H1 (cell line): Measurements from ENCODE around the gene RNF41. TPM values are rescaled to one million over a fixed set of nuclear protein-coding genes. Genes with fewer than 3 reads are reported as not detected.

ENCODE experiments used
- CTCF ChIA-PET: fragments of 300-600 bp; sonication (Branson Sonifier 250); formaldehyde crosslinking; loops from one replicate; lab custom pipeline; 2021; ENCODE audit not compliant: partially characterized antibody; lab: Charles Lee
- POLR2A ChIA-PET: fragments of 300-600 bp; sonication (Branson Sonifier 250); formaldehyde crosslinking; loops from one replicate; lab custom pipeline; 2021; ENCODE audit warnings: inconsistent platforms; ENCODE audit not compliant: partially characterized antibody; lab: Charles Lee
- DNase-seq, 2 experiments: peaks; one replicate each; pipeline versions ENCODE4 v3.0.0 to v3.0.0-alpha.2; 2010 to 2022; ENCODE audit warnings: low spot score in 2 of 2, low read depth in 1 of 2, mixed read lengths in 1 of 2
- FAIRE-seq: peaks from 2 replicates; lab custom pipeline; 2011; peaks lifted over from hg19 to GRCh38; lab: Jason Lieb, UNC
- H2AFZ ChIP-seq: 2 replicates; pipeline ENCODE4 v1.8.1; 2012; ENCODE audit warnings: low read length, inconsistent platforms
- H2AK5ac ChIP-seq: 2 replicates; pipeline ENCODE4 v1.6.1; 2013; ENCODE audit warnings: low read depth, low read length
- H2BK120ac ChIP-seq: replicated peaks from 2 replicates; pipeline ENCODE3; 2013; ENCODE audit warnings: low read depth, low read length, inconsistent platforms
- H2BK12ac ChIP-seq: 2 replicates; pipeline ENCODE4 v1.6.1; 2013; ENCODE audit warnings: low read depth, low read length
- H2BK15ac ChIP-seq: 2 replicates; pipeline ENCODE4 v1.6.1; 2013; ENCODE audit warnings: low read length
- H2BK20ac ChIP-seq: 2 replicates; pipeline ENCODE4 v1.6.1; 2013; ENCODE audit warnings: low read length
- H2BK5ac ChIP-seq: 2 replicates; pipeline ENCODE4 v1.6.1; 2013; ENCODE audit warnings: low read depth, low read length
- H3K14ac ChIP-seq: 2 replicates; pipeline ENCODE4 v1.6.1; 2013; ENCODE audit warnings: inconsistent platforms; ENCODE audit not compliant: insufficient read length
- H3K18ac ChIP-seq: 2 replicates; pipeline ENCODE4 v1.6.1; 2013; ENCODE audit warnings: low read length; ENCODE audit errors: extremely low read depth
- H3K23ac ChIP-seq: 2 replicates; pipeline ENCODE4 v1.6.1; 2013; ENCODE audit warnings: inconsistent platforms; ENCODE audit not compliant: insufficient read length
- H3K23me2 ChIP-seq: 2 replicates; pipeline ENCODE4 v1.6.1; 2013; ENCODE audit warnings: low read depth, low read length
- H3K27ac ChIP-seq: 2 replicates; pipeline ENCODE4 v1.6.1; 2011; ENCODE audit warnings: low read depth, low read length, inconsistent platforms
- H3K27me3 ChIP-seq, 4 experiments: replicated peaks in 1 of 4; 1 replicate in 1 of 4; 2 replicates in 3 of 4; pipeline versions ENCODE4 v1.6.1 to v1.8.1; 2011 to 2013; ENCODE audit warnings: low read length in 3 of 4, mild to moderate bottlenecking in 3 of 4, inconsistent platforms in 2 of 4, mixed read lengths in 2 of 4, moderate library complexity in 1 of 4; ENCODE audit not compliant: control insufficient read depth in 3 of 4, insufficient read depth in 3 of 4; ENCODE audit errors: extremely low read depth in 1 of 4
- H3K36me3 ChIP-seq, 4 experiments: 2 replicates each; pipeline versions ENCODE4 v1.6.1 to v1.8.1; 2011 to 2013; ENCODE audit warnings: mild to moderate bottlenecking in 4 of 4, low read length in 3 of 4, moderate library complexity in 2 of 4, control low read depth in 1 of 4, inconsistent platforms in 1 of 4; ENCODE audit not compliant: insufficient read depth in 4 of 4, control insufficient read depth in 2 of 4
- H3K4ac ChIP-seq: replicated peaks from 2 replicates; pipeline ENCODE3; 2013; ENCODE audit warnings: low read length, low read depth, mixed read lengths, inconsistent platforms; ENCODE audit not compliant: insufficient read length
- H3K4me1 ChIP-seq, 4 experiments: replicated peaks in 1 of 4; 1 replicate in 1 of 4; 2 replicates in 3 of 4; pipeline versions ENCODE4 v1.6.1 to v1.8.1; 2011 to 2013; ENCODE audit warnings: low read length in 3 of 4, inconsistent platforms in 2 of 4, mixed read lengths in 1 of 4; ENCODE audit not compliant: insufficient read depth in 4 of 4, control insufficient read depth in 3 of 4
- H3K4me2 ChIP-seq, 2 experiments: 2 replicates each; pipeline versions ENCODE4 v1.6.1 to v1.8.1; 2011 to 2013; ENCODE audit warnings: low read depth in 2 of 2, low read length in 2 of 2, control low read depth in 1 of 2, inconsistent platforms in 1 of 2, mild to moderate bottlenecking in 1 of 2; ENCODE audit not compliant: insufficient read depth in 1 of 2
- H3K4me3 ChIP-seq, 4 experiments: fragments of 200-600, 300-600 bp in 1 of 4; sonication (generic), shearing (Covaris generic), sonication (Bioruptor Twin) in 1 of 4; 2 replicates each; pipeline versions ENCODE4 v1.5.1 to v1.8.1; 2011 to 2016; ENCODE audit warnings: low read length in 4 of 4, low read depth in 3 of 4, control low read depth in 2 of 4, inconsistent platforms in 2 of 4, mild to moderate bottlenecking in 2 of 4, mixed read lengths in 1 of 4, moderate library complexity in 1 of 4; ENCODE audit not compliant: insufficient read depth in 2 of 4; ENCODE audit errors: extremely low read depth in 1 of 4
- H3K56ac ChIP-seq: replicated peaks from 2 replicates; pipeline ENCODE3; 2013; ENCODE audit warnings: low read depth, mild to moderate bottlenecking, mixed read lengths, low read length, inconsistent platforms; ENCODE audit not compliant: insufficient read length
- H3K79me1 ChIP-seq: 2 replicates; pipeline ENCODE4 v1.6.1; 2013; ENCODE audit warnings: low read depth, low read length, control low read depth
- H3K79me2 ChIP-seq, 2 experiments: 2 replicates each; pipeline versions ENCODE4 v1.6.1 to v1.8.1; 2012 to 2013; ENCODE audit warnings: low read length in 2 of 2, mild to moderate bottlenecking in 2 of 2, inconsistent platforms in 1 of 2; ENCODE audit not compliant: insufficient read depth in 2 of 2, control insufficient read depth in 1 of 2
- H3K9ac ChIP-seq, 4 experiments: replicated peaks in 1 of 4; 1 replicate in 1 of 4; 2 replicates in 3 of 4; pipeline versions ENCODE4 v1.6.1 to v1.8.1; 2011 to 2013; ENCODE audit warnings: low read depth in 3 of 4, low read length in 3 of 4, control low read depth in 2 of 4, mild to moderate bottlenecking in 2 of 4, moderate library complexity in 2 of 4, inconsistent platforms in 1 of 4; ENCODE audit errors: extremely low read depth in 1 of 4
- H3K9me3 ChIP-seq, 2 experiments: 2 replicates each; pipeline versions ENCODE4 v1.6.1 to v1.8.1; 2012 to 2013; ENCODE audit warnings: mild to moderate bottlenecking in 2 of 2, moderate library complexity in 2 of 2, control low read depth in 1 of 2, inconsistent platforms in 1 of 2, low read depth in 1 of 2, low read length in 1 of 2, mixed read lengths in 1 of 2; ENCODE audit not compliant: insufficient read depth in 2 of 2
- H4K20me1 ChIP-seq, 2 experiments: replicated peaks in 1 of 2; 2 replicates each; pipeline versions ENCODE3 to v1.8.1; 2011 to 2013; ENCODE audit warnings: inconsistent platforms in 2 of 2, low read length in 2 of 2, mild to moderate bottlenecking in 1 of 2; ENCODE audit not compliant: insufficient read depth in 2 of 2, control insufficient read depth in 1 of 2
- H4K5ac ChIP-seq: 2 replicates; pipeline ENCODE4 v1.6.1; 2013; ENCODE audit warnings: low read length, low read depth, mixed read lengths, inconsistent platforms; ENCODE audit not compliant: insufficient read length
- H4K8ac ChIP-seq: 2 replicates; pipeline ENCODE4 v1.8.0; 2013; ENCODE audit warnings: mild to moderate bottlenecking, moderate library complexity, low read length, inconsistent platforms; ENCODE audit not compliant: insufficient read depth; ENCODE audit errors: extremely low read depth
- H4K91ac ChIP-seq: replicated peaks from 2 replicates; pipeline ENCODE3; 2013; ENCODE audit warnings: low read length, mixed read lengths, inconsistent platforms; ENCODE audit not compliant: insufficient read length
- CHD1 ChIP-seq: IDR thresholded peaks from 2 replicates; pipeline ENCODE4 v1.6.1; 2012; ENCODE audit warnings: low read depth, low read length, improper control_type of control experiment
- CREB1 ChIP-seq: IDR thresholded peaks from 2 replicates; pipeline ENCODE4 v1.6.1; 2012; ENCODE audit warnings: inconsistent platforms
- CTBP2 ChIP-seq: IDR thresholded peaks from 2 replicates; pipeline ENCODE4 v1.7.0; 2011; ENCODE audit warnings: borderline replicate concordance, mild to moderate bottlenecking, moderate library complexity, mixed read lengths, low read length; ENCODE audit not compliant: insufficient read depth, insufficient read length
- EGR1 ChIP-seq: IDR thresholded peaks from 2 replicates; pipeline ENCODE4 v1.6.1; 2011; ENCODE audit warnings: low read depth, low read length, borderline replicate concordance
- GABPA ChIP-seq: IDR thresholded peaks from 2 replicates; pipeline ENCODE4 v1.6.1; 2011; ENCODE audit warnings: mild to moderate bottlenecking, low read length, moderate library complexity, borderline replicate concordance; ENCODE audit not compliant: insufficient read depth
- KDM1A ChIP-seq: fragments of 200-600, 300-600 bp; sonication (generic); IDR thresholded peaks from 2 replicates; pipeline ENCODE4 v1.7.1; 2016; ENCODE audit warnings: mild to moderate bottlenecking, low read length, borderline replicate concordance
- SIN3A ChIP-seq, 2 experiments: IDR thresholded peaks in 1 of 2; conservative IDR thresholded peaks in 1 of 2; 2 replicates each; pipeline ENCODE4 v1.6.1; 2011 to 2012; ENCODE audit warnings: low read length in 2 of 2, improper control_type of control experiment in 1 of 2, low read depth in 1 of 2, mild to moderate bottlenecking in 1 of 2
- SP2 ChIP-seq: IDR thresholded peaks from 2 replicates; pipeline ENCODE4 v1.6.1; 2012; ENCODE audit warnings: mild to moderate bottlenecking, low read length, inconsistent platforms
- YY1 ChIP-seq: IDR thresholded peaks from 2 replicates; pipeline ENCODE4 v1.6.1; 2011; ENCODE audit warnings: low read depth, mild to moderate bottlenecking, low read length
- WGBS, 2 experiments: shearing (Covaris generic) in 1 of 2; methylation state at CpG; one replicate each; pipeline versions ENCODE4 v1.1.6 to v1.1.7; 2013 to 2015; ENCODE audit warnings: low lambda C conversion rate in 2 of 2, mixed read lengths in 2 of 2, inconsistent platforms in 1 of 2, low coverage in 1 of 2, missing lambda C conversion rate in 1 of 2; ENCODE audit not compliant: insufficient replicate concordance in 2 of 2, insufficient coverage in 1 of 2, insufficient read length in 1 of 2; ENCODE audit errors: extremely low coverage in 1 of 2, missing lambda C conversion rate in 1 of 2; 5-methylcytosine and 5-hydroxymethylcytosine counted together
- polyA plus RNA-seq, 7 experiments: library from polyadenylated mRNA; depleted of rRNA in 3 of 7; stranded (reverse) in 5 of 7; unstranded in 2 of 7; fragments of >200 nt in 5 of 7; fragments of 200-250 nt in 2 of 7; gene quantifications; 1 replicate in 5 of 7; 2 replicates in 1 of 7; 4 replicates in 1 of 7; pipeline versions ENCODE4 v1.2.1 to v1.2.3, GENCODE V29; 2011 to 2013; ENCODE audit warnings: missing spikeins in 2 of 7, mixed read lengths in 2 of 7
- total RNA-seq: library from RNA; stranded (reverse); fragmentation: NEBNext Ultra II Directional; extraction: Animal tissue kit (Norgen Biotek cat#: 25700); gene quantifications from 2 replicates; pipeline ENCODE4 v1.2.1, GENCODE V29; 2021
- TF ChIP-seq, protein P1 (sequence below): IDR thresholded peaks from 2 replicates; pipeline ENCODE4 v1.6.1; 2012; ENCODE audit warnings: low read length, inconsistent platforms

RNF41 gene
- total and polyA plus RNA-seq, 2 of the 8 experiments (the other 6 are each of a cell fraction or from before 2014, with no cell fraction given): 55.5 to 98.6 TPM

- no peak for FAIRE-seq
- TF ChIP-seq CTBP2: no peak
- no peak for TF ChIP-seq CHD1
- TF ChIP-seq YY1: no peak
- TF ChIP-seq SIN3A (conservative IDR thresholded peaks at IDR 0.05 in 1 of 2, IDR thresholded peaks at IDR 0.05 in 1 of 2; ENCODE audit: low read depth in 1 of 2, low read length in 2 of 2): no peak
- no peak for TF ChIP-seq SP2
- TF ChIP-seq EGR1: no peak
- TF ChIP-seq KDM1A: no peak
- TF ChIP-seq CREB1: no peak
- TF ChIP-seq, protein P1, sequence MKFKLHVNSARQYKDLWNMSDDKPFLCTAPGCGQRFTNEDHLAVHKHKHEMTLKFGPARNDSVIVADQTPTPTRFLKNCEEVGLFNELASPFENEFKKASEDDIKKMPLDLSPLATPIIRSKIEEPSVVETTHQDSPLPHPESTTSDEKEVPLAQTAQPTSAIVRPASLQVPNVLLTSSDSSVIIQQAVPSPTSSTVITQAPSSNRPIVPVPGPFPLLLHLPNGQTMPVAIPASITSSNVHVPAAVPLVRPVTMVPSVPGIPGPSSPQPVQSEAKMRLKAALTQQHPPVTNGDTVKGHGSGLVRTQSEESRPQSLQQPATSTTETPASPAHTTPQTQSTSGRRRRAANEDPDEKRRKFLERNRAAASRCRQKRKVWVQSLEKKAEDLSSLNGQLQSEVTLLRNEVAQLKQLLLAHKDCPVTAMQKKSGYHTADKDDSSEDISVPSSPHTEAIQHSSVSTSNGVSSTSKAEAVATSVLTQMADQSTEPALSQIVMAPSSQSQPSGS: no peak
- TF ChIP-seq GABPA: no peak
Measured at GRCh38 chr12:56267443-56268071, 45.8 kb upstream of the RNF41 start.

More at GRCh38 chr12:56267443-56268071, 45.8 kb upstream of the RNF41 start:
- no peak for DNase-seq
- Histone ChIP-seq H3K14ac (no peak overlapping the region), H2BK20ac (no peak overlapping the region), H3K27me3 (no peaks in the 10 kb centered on the region), H4K20me1 (peaks cover 0 to 2% of the 10 kb centered on the region in 2 experiments), H3K79me1 (no peaks in the 10 kb centered on the region), H3K4me3 (peak overlapping the region; percentile 82 to 88 (median 87)), H2BK5ac (no peak overlapping the region), H3K36me3 (peaks cover 0 to 26% (median 4%) of the 10 kb centered on the region in 4 experiments; a peak in 3 of 8 replicates), H3K9me3 (no peaks in the 10 kb centered on the region), H3K27ac (no peak overlapping the region), H4K8ac (peak overlapping the region; percentile 29; the same call in 1 of the 2 replicates), H3K18ac (no peak overlapping the region), H3K79me2 (no peaks in the 10 kb centered on the region), H3K9ac (peak overlapping the region in 2 of 4 experiments; percentile 13 to 84; a peak in 4 of 7 replicates), H3K4ac (no peak overlapping the region), H3K4me1 (peaks cover 0 to 9% (median 3%) of the 10 kb centered on the region in 4 experiments; a peak in 4 of 7 replicates), H4K91ac (no peak overlapping the region), H3K56ac (no peak overlapping the region), H2AK5ac (no peak overlapping the region; the same call in 1 of the 2 replicates), H2BK120ac (no peak overlapping the region), H3K4me2 (peak overlapping the region; percentile 83 to 86), H3K23me2 (peaks cover 7% of the 10 kb centered on the region; the same call in 1 of the 2 replicates), H4K5ac (no peak overlapping the region), H2BK12ac (no peak overlapping the region; the same call in 1 of the 2 replicates), H2BK15ac (no peak overlapping the region), H2AFZ (peak overlapping the region; percentile 72; the same call in 1 of the 2 replicates), H3K23ac (no peak overlapping the region)
- ChIA-PET POLR2A (interaction anchor here (0.6 to 2.8 kb wide), 31 partner anchors 9 to 150 kb away, joined by 3 to 24 read pairs (median 4); partner anchors contain the start of genes ANKRD52, CS, MYL6 and RNF41), CTCF (interaction anchor here (0.5 to 4.5 kb wide), 22 partner anchors 8 to 387 kb away, joined by 3 to 26 read pairs (median 4); partner anchors contain the start of genes ANKRD52 and RNF41)
- 33% methylated on average over 21 of the region's 21 CpGs; no CpG with 5 or more reads in 1 of the 2 experiments for WGBS, 2 experiments
